HK-2 (cell line): ENCODE measurements around the gene DRG2.

Source experiments
- DNase-seq: peaks from one replicate; pipeline ENCODE4 v3.0.0-alpha.2; 2018; ENCODE audit not compliant: unreplicated experiment

The DRG2 gene

GRCh38 chr17:18143044-18143936 lies 55.5 kb downstream of the DRG2 start:
- no peak for DNase-seq

GRCh38 chr17:18144261-18144660 lies 56.5 kb downstream of the DRG2 start:
- no peak for DNase-seq

GRCh38 chr17:18144855-18145254 lies 57.1 kb downstream of the DRG2 start:
- no peak for DNase-seq

GRCh38 chr17:18145811-18146210 lies 58.1 kb downstream of the DRG2 start:
- DNase-seq = no peak

GRCh38 chr17:18146259-18146658 lies 58.5 kb downstream of the DRG2 start:
- DNase-seq = no peak

- no peak for DNase-seq
Measured at GRCh38 chr17:18146980-18147379, 59.2 kb downstream of the DRG2 start.

GRCh38 chr17:18148586-18148985 lies 60.8 kb downstream of the DRG2 start:
- DNase-seq = no peak

GRCh38 chr17:18151290-18151689 lies 63.5 kb downstream of the DRG2 start:
- no peak for DNase-seq

- no peak for DNase-seq
Measured at GRCh38 chr17:18155179-18155578, 67.4 kb downstream of the DRG2 start.

GRCh38 chr17:18156171-18156975 lies 68.6 kb downstream of the DRG2 start:
- DNase-seq = no peak

GRCh38 chr17:18156976-18157280 lies 69.2 kb downstream of the DRG2 start:
- DNase-seq = no peak
